ENCODE data around the gene HLA-DPB1. TPM values are rescaled to one million over a fixed set of nuclear protein-coding genes. Genes with fewer than 3 reads are reported as not detected.

HLA-DPB1 gene
- total and polyA plus RNA-seq, 9 of the 15 experiments (the other 6 are each of a cell fraction or from before 2014, with no cell fraction given), result 0.07 to 1.2 (median 0.51) TPM

DNA sequence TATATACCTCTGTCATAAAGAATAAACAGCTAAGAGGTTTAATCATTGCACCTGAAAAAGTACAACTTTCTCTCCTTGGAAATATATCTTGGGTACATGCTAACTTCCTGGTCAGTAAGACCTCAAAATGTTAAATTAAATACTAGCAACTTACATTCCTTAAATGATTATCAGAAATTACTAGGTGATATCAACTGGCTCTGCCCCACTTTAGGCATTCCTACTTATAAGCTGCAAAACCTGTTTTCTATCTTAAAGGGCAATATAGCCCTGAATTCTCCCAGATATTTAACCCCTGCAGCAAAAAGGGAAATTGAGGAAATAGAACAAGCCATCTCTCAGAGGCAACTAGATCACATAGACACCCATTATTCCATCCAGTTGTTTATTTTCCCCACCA is 23.2 kb upstream of the HLA-DPB1 start:
- Histone ChIP-seq H3K9ac (ENCODE audit: insufficient read depth in 1 of 2, low read depth in 2 of 2, low read length in 2 of 2) (no peak overlapping the region), H4K20me1 (replicated peaks; ENCODE audit: control insufficient read depth, insufficient read depth, low read length) (no peaks in the 10 kb centered on the region), H3K4me1 (replicated peaks in 1 of 2; ENCODE audit: control insufficient read depth in 2 of 2, insufficient read depth in 2 of 2, low read length in 2 of 2) (no peaks in the 10 kb centered on the region), H3K4me2 (ENCODE audit: insufficient read depth, low read length) (no peak overlapping the region), H3K9me3 (replicated peaks; ENCODE audit: control insufficient read depth, insufficient read depth, low read depth, low read length) (no peaks in the 10 kb centered on the region), H3K27ac (ENCODE audit: extremely low read depth, low read depth, low read length) (no peak overlapping the region), H3K79me2 (ENCODE audit: control insufficient read depth, insufficient read depth, low read length) (no peaks in the 10 kb centered on the region), H2AFZ (ENCODE audit: low read depth, low read length) (no peak overlapping the region), H3K4me3 (no peak overlapping the region), H3K36me3 (ENCODE audit: control insufficient read depth, insufficient read depth, low read length) (no peaks in the 10 kb centered on the region), H3K9me1 (ENCODE audit: control insufficient read depth, insufficient read depth, low read length) (no peaks in the 10 kb centered on the region), H3K27me3 (ENCODE audit: control insufficient read depth in 2 of 2, insufficient read depth in 2 of 2, low read length in 2 of 2) (peaks cover 7 to 14% of the 10 kb centered on the region in 2 experiments; a peak in 3 of 5 replicates)
- ChIA-PET CTCF (ENCODE audit: low intra/inter-chr PET ratio) (no interaction called here), POLR2A (interaction anchor here (1.5 kb wide), 1 partner anchor 10 kb away, joined by 4 read pairs; no protein-coding TSS in a partner anchor)
- intact Hi-C loops (cut with micrococcal nuclease) (no loop called here), in situ Hi-C loops (cut with MboI) (no loop called here)
- ATAC-seq (no peak), DNase-seq (ENCODE audit: extremely low read depth in 1 of 4, low spot score in 3 of 4) (no peak), FAIRE-seq (no peak)
- TF ChIP-seq, protein P1, sequence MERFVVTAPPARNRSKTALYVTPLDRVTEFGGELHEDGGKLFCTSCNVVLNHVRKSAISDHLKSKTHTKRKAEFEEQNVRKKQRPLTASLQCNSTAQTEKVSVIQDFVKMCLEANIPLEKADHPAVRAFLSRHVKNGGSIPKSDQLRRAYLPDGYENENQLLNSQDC (CRISPR knock-in tag; IDR thresholded peaks at IDR 0.05), result no peak
- TF ChIP-seq XRCC5 (IDR thresholded peaks at IDR 0.05; ENCODE audit: low read depth, low read length), result no peak
- TF ChIP-seq KAT8 (IDR thresholded peaks at IDR 0.05; ENCODE audit: low read depth), result no peak
- TF ChIP-seq, protein P2, sequence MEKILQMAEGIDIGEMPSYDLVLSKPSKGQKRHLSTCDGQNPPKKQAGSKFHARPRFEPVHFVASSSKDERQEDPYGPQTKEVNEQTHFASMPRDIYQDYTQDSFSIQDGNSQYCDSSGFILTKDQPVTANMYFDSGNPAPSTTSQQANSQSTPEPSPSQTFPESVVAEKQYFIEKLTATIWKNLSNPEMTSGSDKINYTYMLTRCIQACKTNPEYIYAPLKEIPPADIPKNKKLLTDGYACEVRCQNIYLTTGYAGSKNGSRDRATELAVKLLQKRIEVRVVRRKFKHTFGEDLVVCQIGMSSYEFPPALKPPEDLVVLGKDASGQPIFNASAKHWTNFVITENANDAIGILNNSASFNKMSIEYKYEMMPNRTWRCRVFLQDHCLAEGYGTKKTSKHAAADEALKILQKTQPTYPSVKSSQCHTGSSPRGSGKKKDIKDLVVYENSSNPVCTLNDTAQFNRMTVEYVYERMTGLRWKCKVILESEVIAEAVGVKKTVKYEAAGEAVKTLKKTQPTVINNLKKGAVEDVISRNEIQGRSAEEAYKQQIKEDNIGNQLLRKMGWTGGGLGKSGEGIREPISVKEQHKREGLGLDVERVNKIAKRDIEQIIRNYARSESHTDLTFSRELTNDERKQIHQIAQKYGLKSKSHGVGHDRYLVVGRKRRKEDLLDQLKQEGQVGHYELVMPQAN (IDR thresholded peaks at IDR 0.05; ENCODE audit: borderline replicate concordance), result no peak
- TF ChIP-seq ZNF311 (CRISPR knock-in tag; IDR thresholded peaks at IDR 0.05), result no peak
- TF ChIP-seq, protein P3, sequence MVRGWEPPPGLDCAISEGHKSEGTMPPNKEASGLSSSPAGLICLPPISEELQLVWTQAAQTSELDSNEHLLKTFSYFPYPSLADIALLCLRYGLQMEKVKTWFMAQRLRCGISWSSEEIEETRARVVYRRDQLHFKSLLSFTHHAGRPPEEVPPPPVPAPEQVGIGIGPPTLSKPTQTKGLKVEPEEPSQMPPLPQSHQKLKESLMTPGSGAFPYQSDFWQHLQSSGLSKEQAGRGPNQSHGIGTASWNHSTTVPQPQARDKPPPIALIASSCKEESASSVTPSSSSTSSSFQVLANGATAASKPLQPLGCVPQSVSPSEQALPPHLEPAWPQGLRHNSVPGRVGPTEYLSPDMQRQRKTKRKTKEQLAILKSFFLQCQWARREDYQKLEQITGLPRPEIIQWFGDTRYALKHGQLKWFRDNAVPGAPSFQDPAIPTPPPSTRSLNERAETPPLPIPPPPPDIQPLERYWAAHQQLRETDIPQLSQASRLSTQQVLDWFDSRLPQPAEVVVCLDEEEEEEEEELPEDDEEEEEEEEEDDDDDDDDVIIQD (CRISPR knock-in tag; IDR thresholded peaks at IDR 0.05), result no peak
- no peak for TF ChIP-seq SMARCA5 (IDR thresholded peaks at IDR 0.05)
- no TSS peak for BruUV-seq (replicated peaks)

All from K562 (cell line).